NCI-H1694 (cell line): ENCODE data around the gene MEF2C.
"Not testable (repeated sequence)": the region's sequence is repeated elsewhere in the genome, so short reads cannot be mapped to it uniquely, and the experiment has no call there.

Experiments
- DNase-seq: peaks from one replicate; lab custom pipeline; 2025; lab: John Stamatoyannopoulos, UW

MEF2C gene

GRCh38 chr5:88883059-88883835, at the start of gene MEF2C:
TSS of gene MEF2C (minus strand) at chr5:88883184. CDS start at chr5:88823788, 59,396 bp downstream.
- no peak for DNase-seq

GRCh38 chr5:88932541-88932940, 49.6 kb upstream of the MEF2C start:
- no peak for DNase-seq

- no peak for DNase-seq
Measured at GRCh38 chr5:88930335-88930734, 47.4 kb upstream of the MEF2C start.

GRCh38 chr5:88929385-88929784, 46.4 kb upstream of the MEF2C start:
- no peak for DNase-seq

GRCh38 chr5:88926774-88927173, 43.8 kb upstream of the MEF2C start:
- no peak for DNase-seq

- DNase-seq = no peak
Measured at GRCh38 chr5:88925692-88926490, 42.9 kb upstream of the MEF2C start.

- DNase-seq = no peak
Measured at GRCh38 chr5:88924330-88924657, 41.3 kb upstream of the MEF2C start.

- DNase-seq = no peak
Measured at GRCh38 chr5:88923623-88924329, 40.8 kb upstream of the MEF2C start.

- DNase-seq = not testable (repeated sequence)
Measured at GRCh38 chr5:88912743-88913142, 29.8 kb upstream of the MEF2C start.

- not testable (repeated sequence) for DNase-seq
Measured at GRCh38 chr5:88911059-88911572, 28.1 kb upstream of the MEF2C start.

- not testable (repeated sequence) for DNase-seq
Measured at GRCh38 chr5:88904478-88904877, 21.5 kb upstream of the MEF2C start.

- not testable (repeated sequence) for DNase-seq
Measured at GRCh38 chr5:88903966-88904365, 21.0 kb upstream of the MEF2C start.

GRCh38 chr5:88901077-88901476, 18.1 kb upstream of the MEF2C start:
- not testable (repeated sequence) for DNase-seq

GRCh38 chr5:88899096-88899737, 16.2 kb upstream of the MEF2C start:
- no peak for DNase-seq

GRCh38 chr5:88897748-88898147, 14.8 kb upstream of the MEF2C start:
- no peak for DNase-seq

GRCh38 chr5:88895681-88896501, 12.9 kb upstream of the MEF2C start:
- no peak for DNase-seq

- no peak for DNase-seq
Measured at GRCh38 chr5:88892669-88893068, 9.7 kb upstream of the MEF2C start.

GRCh38 chr5:88890070-88890781, 7.2 kb upstream of the MEF2C start:
- no peak for DNase-seq

GRCh38 chr5:88889189-88890069, 6.4 kb upstream of the MEF2C start:
- no peak for DNase-seq

GRCh38 chr5:88888848-88889188, 5.8 kb upstream of the MEF2C start:
- no peak for DNase-seq
